HCT116 (cell line): ENCODE data around the gene MTHFD1L. TPM values are rescaled to one million over a fixed set of nuclear protein-coding genes. Genes with fewer than 3 reads are reported as not detected.

ENCODE experiments used
- ATAC-seq: fragments of 200-7000 bp; cut with Tn5 transposase; 2 replicates; pipeline ENCODE4 v1.9.1; 2020; ENCODE audit warnings: mild to moderate bottlenecking, moderate library complexity
- BruUV-seq: library from RNA; stranded (reverse); fragments of 400-500 nt; replicated peaks from 2 replicates; lab custom pipeline; 2021; lab: Mats Ljungman, UMichigan
- CTCF ChIA-PET: fragments of 300-600 bp; sonication (Branson Sonifier 250); formaldehyde crosslinking; loops from one replicate; lab custom pipeline; 2021; ENCODE audit warnings: antibody characterized with exemption; lab: Charles Lee
- POLR2A ChIA-PET: fragments of 300-600, 350-600 bp; sonication (Branson Sonifier 250); formaldehyde crosslinking; loops from one replicate; lab custom pipeline; 2021; ENCODE audit warnings: antibody characterized with exemption; lab: Charles Lee
- RAD21 ChIA-PET, 2 experiments: fragments of 300-600 bp; sonication (Branson Sonifier 250); formaldehyde crosslinking; loops; one replicate each; lab custom pipeline; 2023; ENCODE audit warnings: low total read pairs in 2 of 2; ENCODE audit not compliant: uncharacterized antibody in 2 of 2, unreplicated experiment in 2 of 2, low non-redundant PET in 1 of 2; lab: Charles Lee
- DNase-seq: peaks from one replicate; pipeline ENCODE4 v3.0.0-alpha.2; 2010; ENCODE audit warnings: low read depth, low spot score
- H2AFZ ChIP-seq: fragments of 200-600 bp; shearing (Covaris generic), sonication (generic); 2 replicates; pipeline ENCODE4 v1.6.1; 2017; ENCODE audit warnings: low read depth, mixed run types, mixed read lengths, antibody characterized with exemption, low read length; ENCODE audit not compliant: poor library complexity, severe bottlenecking
- H3K27ac ChIP-seq: 2 replicates; pipeline ENCODE4 v1.5.1; 2012; ENCODE audit warnings: low read depth, low read length
- H3K27me3 ChIP-seq: fragments of 200-600 bp; sonication (generic); 2 replicates; pipeline ENCODE4 v1.6.1; 2016; ENCODE audit warnings: mixed run types, low read length, mixed read lengths; ENCODE audit not compliant: insufficient read depth
- H3K36me3 ChIP-seq, 2 experiments: fragments of 200-500 bp in 1 of 2; fragments of 200-600 bp in 1 of 2; sonication (Bioruptor generic) in 1 of 2; sonication (generic) in 1 of 2; 2 replicates each; pipeline versions ENCODE4 v1.5.1 to v1.6.1; 2014 to 2016; ENCODE audit warnings: low read length in 2 of 2, inconsistent platforms in 1 of 2, mixed read lengths in 1 of 2, mixed run types in 1 of 2; ENCODE audit not compliant: insufficient read depth in 2 of 2, control insufficient read depth in 1 of 2
- H3K4me1 ChIP-seq, 2 experiments: fragments of 200-600 bp in 1 of 2; sonication (generic) in 1 of 2; 2 replicates each; pipeline versions ENCODE4 v1.5.1 to v1.6.1; 2012 to 2017; ENCODE audit warnings: low read length in 2 of 2, inconsistent platforms in 1 of 2, mild to moderate bottlenecking in 1 of 2, mixed read lengths in 1 of 2, mixed run types in 1 of 2, moderate library complexity in 1 of 2; ENCODE audit not compliant: insufficient read depth in 2 of 2, control insufficient read depth in 1 of 2
- H3K4me2 ChIP-seq: fragments of 200-600 bp; sonication (generic); 2 replicates; pipeline ENCODE4 v1.6.1; 2017; ENCODE audit warnings: mixed run types, low read length, mixed read lengths
- H3K4me3 ChIP-seq, 2 experiments: fragments of 200-600 bp in 1 of 2; sonication (generic) in 1 of 2; replicated peaks in 1 of 2; 2 replicates each; pipeline ENCODE4 v1.5.1; 2011 to 2016; ENCODE audit warnings: low read length in 2 of 2, control low read depth in 1 of 2, low read depth in 1 of 2, mild to moderate bottlenecking in 1 of 2, mixed read lengths in 1 of 2, mixed run types in 1 of 2
- H3K79me2 ChIP-seq: fragments of 200-600 bp; sonication (generic); 2 replicates; pipeline ENCODE4 v1.6.1; 2017; ENCODE audit warnings: mild to moderate bottlenecking, mixed run types, low read length, moderate library complexity, mixed read lengths; ENCODE audit not compliant: insufficient read depth
- H3K9ac ChIP-seq: fragments of 200-600 bp; sonication (generic); 2 replicates; pipeline ENCODE4 v1.6.1; 2016; ENCODE audit warnings: low read length, mixed read lengths
- H3K9me2 ChIP-seq: fragments of 200-600 bp; sonication (generic), shearing (Covaris generic); 2 replicates; pipeline ENCODE4 v1.6.1; 2017; ENCODE audit warnings: mixed run types, mild to moderate bottlenecking, moderate library complexity; ENCODE audit not compliant: insufficient read depth
- H3K9me3 ChIP-seq, 2 experiments: fragments of 200-500 bp in 1 of 2; fragments of 200-600 bp in 1 of 2; sonication (Bioruptor generic) in 1 of 2; sonication (generic) in 1 of 2; 2 replicates each; pipeline ENCODE4 v1.6.1; 2014 to 2017; ENCODE audit warnings: low read length in 2 of 2, mixed read lengths in 2 of 2, inconsistent platforms in 1 of 2, low read depth in 1 of 2, mild to moderate bottlenecking in 1 of 2, mixed run types in 1 of 2, moderate library complexity in 1 of 2; ENCODE audit not compliant: control insufficient read depth in 1 of 2, insufficient read depth in 1 of 2
- H4K20me1 ChIP-seq: fragments of 200-600 bp; sonication (generic), shearing (Covaris generic); 2 replicates; pipeline ENCODE4 v1.6.1; 2017; ENCODE audit warnings: mixed run types, mild to moderate bottlenecking, moderate library complexity; ENCODE audit not compliant: insufficient read depth
- CBX3 ChIP-seq: IDR thresholded peaks from 2 replicates; pipeline ENCODE4 v1.6.1; 2012; ENCODE audit warnings: low read depth
- CEBPB ChIP-seq: IDR thresholded peaks from 2 replicates; pipeline ENCODE4 v1.6.1; 2012; ENCODE audit warnings: low read depth
- EGR1 ChIP-seq: IDR thresholded peaks from 2 replicates; pipeline ENCODE4 v1.6.1; 2012; ENCODE audit warnings: low read depth
- ELF1 ChIP-seq: IDR thresholded peaks from 2 replicates; pipeline ENCODE4 v1.6.1; 2012; ENCODE audit warnings: low read depth, borderline replicate concordance
- EZH2 ChIP-seq: fragments of 200-600 bp; sonication (generic); IDR thresholded peaks from 2 replicates; pipeline ENCODE4 v1.6.1; 2017; ENCODE audit warnings: antibody characterized with exemption, mixed run types
- EZH2phosphoT487 ChIP-seq: fragments of 200-600 bp; IDR thresholded peaks from 2 replicates; pipeline ENCODE4 v1.6.1; 2018; ENCODE audit warnings: antibody characterized with exemption, borderline replicate concordance
- POLR2A ChIP-seq: IDR thresholded peaks from 2 replicates; pipeline ENCODE4 v1.7.0; 2011; ENCODE audit warnings: borderline replicate concordance; ENCODE audit not compliant: insufficient read depth, insufficient read length; ENCODE audit errors: extremely low read depth
- POLR2AphosphoS5 ChIP-seq: IDR thresholded peaks from 2 replicates; pipeline ENCODE4 v1.6.1; 2011; ENCODE audit warnings: mild to moderate bottlenecking, low read depth, low read length, moderate library complexity
- RAD21 ChIP-seq: IDR thresholded peaks from 2 replicates; pipeline ENCODE4 v1.6.1; 2012; ENCODE audit warnings: low read depth, mild to moderate bottlenecking
- SIN3A ChIP-seq: IDR thresholded peaks from 2 replicates; pipeline ENCODE4 v1.6.1; 2012; ENCODE audit warnings: low read depth
- SP1 ChIP-seq: IDR thresholded peaks from 2 replicates; pipeline ENCODE4 v1.6.1; 2012; ENCODE audit warnings: low read depth
- SRF ChIP-seq: IDR thresholded peaks from 2 replicates; pipeline ENCODE4 v1.6.1; 2012; ENCODE audit warnings: low read depth
- TCF7L2 ChIP-seq: IDR thresholded peaks from 2 replicates; pipeline ENCODE4 v1.7.0; 2011; ENCODE audit warnings: borderline replicate concordance, inconsistent platforms; ENCODE audit not compliant: insufficient read depth, insufficient read length; ENCODE audit errors: extremely low read depth
- ZFX ChIP-seq: fragments of 450-650 bp; IDR thresholded peaks from 2 replicates; pipeline ENCODE4 v1.6.1; 2017
- ZNF274 ChIP-seq: fragments of 200-500 bp; sonication (Bioruptor generic); IDR thresholded peaks from 2 replicates; pipeline ENCODE4 v1.6.1; 2014; ENCODE audit warnings: mild to moderate bottlenecking, low read depth, low read length, inconsistent platforms
- intact Hi-C: fragments of 100-400 bp; cut with micrococcal nuclease; formaldehyde crosslinking; loops from 2 replicates; pipeline ENCODE4 v1.10.0; 2022
- total RNA-seq: library from RNA; stranded (reverse); gene quantifications from one replicate; pipeline ENCODE4 v1.2.1, GENCODE V29; 2021; ENCODE audit not compliant: unreplicated experiment
- TF ChIP-seq, protein P1 (sequence below): IDR thresholded peaks from 2 replicates; pipeline ENCODE4 v1.6.1; 2012; ENCODE audit warnings: low read depth
- TF ChIP-seq, protein P2 (sequence below): IDR thresholded peaks from 2 replicates; pipeline ENCODE4 v1.6.1; 2012
- TF ChIP-seq, protein P3 (sequence below), 3 experiments: fragments of 200-600 bp in 1 of 3; sonication (generic) in 1 of 3; IDR thresholded peaks in 2 of 3; conservative IDR thresholded peaks in 1 of 3; 2 replicates each; pipeline ENCODE4 v1.5.1; 2012 to 2017; ENCODE audit warnings: low read depth in 2 of 3, low read length in 2 of 3, antibody characterized with exemption in 1 of 3, borderline replicate concordance in 1 of 3, control low read depth in 1 of 3, mild to moderate bottlenecking in 1 of 3, mixed read lengths in 1 of 3, mixed run types in 1 of 3, moderate library complexity in 1 of 3; ENCODE audit not compliant: insufficient read depth in 1 of 3
- TF ChIP-seq, protein P4 (sequence below): IDR thresholded peaks from 2 replicates; pipeline ENCODE4 v1.6.1; 2012
- TF ChIP-seq, protein P5 (sequence below): IDR thresholded peaks from 2 replicates; pipeline ENCODE4 v1.6.1; 2011; ENCODE audit warnings: mild to moderate bottlenecking, low read length, moderate library complexity; ENCODE audit not compliant: insufficient replicate concordance; ENCODE audit errors: extremely low read depth

MTHFD1L gene
- total RNA-seq, 1 experiment from 2014 or later = 127 TPM

DNA sequence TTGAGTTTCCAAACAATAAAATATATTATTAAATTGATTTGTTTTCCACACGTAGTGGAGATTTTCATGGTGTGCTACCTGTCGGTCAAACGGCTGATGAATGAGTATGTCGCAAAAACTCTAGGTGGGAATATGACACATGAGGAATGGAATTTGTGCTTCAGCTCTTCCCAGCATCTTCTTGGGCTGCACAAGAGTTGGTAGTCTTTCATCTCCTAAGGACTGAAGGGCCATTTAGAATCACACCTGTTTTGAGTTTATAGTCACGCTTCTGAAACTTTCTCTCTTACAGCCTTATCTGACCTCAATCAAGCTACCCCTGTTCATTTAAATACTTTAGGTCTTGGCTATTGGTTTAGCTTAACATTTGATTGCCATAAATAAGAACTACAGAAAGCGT is 216.6 kb downstream of the MTHFD1L start:
- H3K27ac ChIP-seq = peak overlapping the region; percentile 95
- POLR2A ChIA-PET = interaction anchor here (1.0 to 1.6 kb wide), 7 partner anchors 13 to 243 kb away, joined by 3 to 12 read pairs (median 4); no protein-coding TSS in a partner anchor
- TSS peak; percentile 84 for BruUV-seq
- H3K4me2 ChIP-seq = peak overlapping the region; percentile 60
- no peaks in the 10 kb centered on the region for H4K20me1 ChIP-seq
- H3K4me3 ChIP-seq = peak overlapping the region; percentile 23 to 30; a peak in 3 of 4 replicates
- peaks cover 13% of the 10 kb centered on the region; the same call in 1 of the 2 replicates for H3K79me2 ChIP-seq
- no peaks in the 10 kb centered on the region for H3K27me3 ChIP-seq
- peak; percentile 76 for ATAC-seq
- H2AFZ ChIP-seq = no peak overlapping the region
- H3K9me2 ChIP-seq = no peaks in the 10 kb centered on the region
- DNase-seq = peak; percentile 88
- RAD21 ChIA-PET = interaction anchor here in 1 of 2 experiments (0.7 kb wide), 1 partner anchor 22 kb away, joined by 3 read pairs; no protein-coding TSS in a partner anchor
- H3K36me3 ChIP-seq = peaks cover 0 to 17% of the 10 kb centered on the region in 2 experiments; a peak in 1 of 4 replicates
- peak overlapping the region; percentile 56 for H3K9ac ChIP-seq
- CTCF ChIA-PET = interaction anchor here (1.2 to 1.7 kb wide), 2 partner anchors 68 to 242 kb away, joined by 3 to 7 read pairs; no protein-coding TSS in a partner anchor
- H3K9me3 ChIP-seq = 0 out of 4 replicates have a peak, but pooled peaks cover 3 to 4% of the 10 kb centered on the region in 2 experiments
- peaks cover 70 to 87% of the 10 kb centered on the region in 2 experiments for H3K4me1 ChIP-seq
- intact Hi-C loops = no loop called here
- peak; percentile 70; the same call in 1 of the 2 replicates for TF ChIP-seq SIN3A
- TF ChIP-seq, protein P1, sequence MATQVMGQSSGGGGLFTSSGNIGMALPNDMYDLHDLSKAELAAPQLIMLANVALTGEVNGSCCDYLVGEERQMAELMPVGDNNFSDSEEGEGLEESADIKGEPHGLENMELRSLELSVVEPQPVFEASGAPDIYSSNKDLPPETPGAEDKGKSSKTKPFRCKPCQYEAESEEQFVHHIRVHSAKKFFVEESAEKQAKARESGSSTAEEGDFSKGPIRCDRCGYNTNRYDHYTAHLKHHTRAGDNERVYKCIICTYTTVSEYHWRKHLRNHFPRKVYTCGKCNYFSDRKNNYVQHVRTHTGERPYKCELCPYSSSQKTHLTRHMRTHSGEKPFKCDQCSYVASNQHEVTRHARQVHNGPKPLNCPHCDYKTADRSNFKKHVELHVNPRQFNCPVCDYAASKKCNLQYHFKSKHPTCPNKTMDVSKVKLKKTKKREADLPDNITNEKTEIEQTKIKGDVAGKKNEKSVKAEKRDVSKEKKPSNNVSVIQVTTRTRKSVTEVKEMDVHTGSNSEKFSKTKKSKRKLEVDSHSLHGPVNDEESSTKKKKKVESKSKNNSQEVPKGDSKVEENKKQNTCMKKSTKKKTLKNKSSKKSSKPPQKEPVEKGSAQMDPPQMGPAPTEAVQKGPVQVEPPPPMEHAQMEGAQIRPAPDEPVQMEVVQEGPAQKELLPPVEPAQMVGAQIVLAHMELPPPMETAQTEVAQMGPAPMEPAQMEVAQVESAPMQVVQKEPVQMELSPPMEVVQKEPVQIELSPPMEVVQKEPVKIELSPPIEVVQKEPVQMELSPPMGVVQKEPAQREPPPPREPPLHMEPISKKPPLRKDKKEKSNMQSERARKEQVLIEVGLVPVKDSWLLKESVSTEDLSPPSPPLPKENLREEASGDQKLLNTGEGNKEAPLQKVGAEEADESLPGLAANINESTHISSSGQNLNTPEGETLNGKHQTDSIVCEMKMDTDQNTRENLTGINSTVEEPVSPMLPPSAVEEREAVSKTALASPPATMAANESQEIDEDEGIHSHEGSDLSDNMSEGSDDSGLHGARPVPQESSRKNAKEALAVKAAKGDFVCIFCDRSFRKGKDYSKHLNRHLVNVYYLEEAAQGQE = no peak
- no peak for TF ChIP-seq ZNF274
- peak; percentile 22 for TF ChIP-seq RAD21
- peak; percentile 80 for TF ChIP-seq SP1
- TF ChIP-seq EGR1 = 0 out of 2 replicates have a peak, but pooled peaks have one; percentile 27
- 0 out of 2 replicates have a peak, but pooled peaks have one; percentile 62 for TF ChIP-seq CBX3
- peak; percentile 93 for TF ChIP-seq CEBPB
- TF ChIP-seq, protein P2, sequence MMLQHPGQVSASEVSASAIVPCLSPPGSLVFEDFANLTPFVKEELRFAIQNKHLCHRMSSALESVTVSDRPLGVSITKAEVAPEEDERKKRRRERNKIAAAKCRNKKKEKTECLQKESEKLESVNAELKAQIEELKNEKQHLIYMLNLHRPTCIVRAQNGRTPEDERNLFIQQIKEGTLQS = no peak
- no peak for TF ChIP-seq SRF
- no peak for TF ChIP-seq POLR2AphosphoS5
- TF ChIP-seq ZFX = no peak
- TF ChIP-seq POLR2A = peak; percentile 9
- TF ChIP-seq ELF1 = no peak
- TF ChIP-seq, protein P3, sequence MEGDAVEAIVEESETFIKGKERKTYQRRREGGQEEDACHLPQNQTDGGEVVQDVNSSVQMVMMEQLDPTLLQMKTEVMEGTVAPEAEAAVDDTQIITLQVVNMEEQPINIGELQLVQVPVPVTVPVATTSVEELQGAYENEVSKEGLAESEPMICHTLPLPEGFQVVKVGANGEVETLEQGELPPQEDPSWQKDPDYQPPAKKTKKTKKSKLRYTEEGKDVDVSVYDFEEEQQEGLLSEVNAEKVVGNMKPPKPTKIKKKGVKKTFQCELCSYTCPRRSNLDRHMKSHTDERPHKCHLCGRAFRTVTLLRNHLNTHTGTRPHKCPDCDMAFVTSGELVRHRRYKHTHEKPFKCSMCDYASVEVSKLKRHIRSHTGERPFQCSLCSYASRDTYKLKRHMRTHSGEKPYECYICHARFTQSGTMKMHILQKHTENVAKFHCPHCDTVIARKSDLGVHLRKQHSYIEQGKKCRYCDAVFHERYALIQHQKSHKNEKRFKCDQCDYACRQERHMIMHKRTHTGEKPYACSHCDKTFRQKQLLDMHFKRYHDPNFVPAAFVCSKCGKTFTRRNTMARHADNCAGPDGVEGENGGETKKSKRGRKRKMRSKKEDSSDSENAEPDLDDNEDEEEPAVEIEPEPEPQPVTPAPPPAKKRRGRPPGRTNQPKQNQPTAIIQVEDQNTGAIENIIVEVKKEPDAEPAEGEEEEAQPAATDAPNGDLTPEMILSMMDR (IDR thresholded peaks at IDR 0.05 in 2 of 3, conservative IDR thresholded peaks at IDR 0.05 in 1 of 3; ENCODE audit: borderline replicate concordance in 1 of 3, insufficient read depth in 1 of 3, low read depth in 2 of 3, low read length in 2 of 3) = no peak
- TF ChIP-seq, protein P4, sequence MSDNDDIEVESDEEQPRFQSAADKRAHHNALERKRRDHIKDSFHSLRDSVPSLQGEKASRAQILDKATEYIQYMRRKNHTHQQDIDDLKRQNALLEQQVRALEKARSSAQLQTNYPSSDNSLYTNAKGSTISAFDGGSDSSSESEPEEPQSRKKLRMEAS = peak; percentile 43
- TF ChIP-seq, protein P5, sequence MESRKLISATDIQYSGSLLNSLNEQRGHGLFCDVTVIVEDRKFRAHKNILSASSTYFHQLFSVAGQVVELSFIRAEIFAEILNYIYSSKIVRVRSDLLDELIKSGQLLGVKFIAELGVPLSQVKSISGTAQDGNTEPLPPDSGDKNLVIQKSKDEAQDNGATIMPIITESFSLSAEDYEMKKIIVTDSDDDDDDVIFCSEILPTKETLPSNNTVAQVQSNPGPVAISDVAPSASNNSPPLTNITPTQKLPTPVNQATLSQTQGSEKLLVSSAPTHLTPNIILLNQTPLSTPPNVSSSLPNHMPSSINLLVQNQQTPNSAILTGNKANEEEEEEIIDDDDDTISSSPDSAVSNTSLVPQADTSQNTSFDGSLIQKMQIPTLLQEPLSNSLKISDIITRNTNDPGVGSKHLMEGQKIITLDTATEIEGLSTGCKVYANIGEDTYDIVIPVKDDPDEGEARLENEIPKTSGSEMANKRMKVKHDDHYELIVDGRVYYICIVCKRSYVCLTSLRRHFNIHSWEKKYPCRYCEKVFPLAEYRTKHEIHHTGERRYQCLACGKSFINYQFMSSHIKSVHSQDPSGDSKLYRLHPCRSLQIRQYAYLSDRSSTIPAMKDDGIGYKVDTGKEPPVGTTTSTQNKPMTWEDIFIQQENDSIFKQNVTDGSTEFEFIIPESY = no peak
- no peak for TF ChIP-seq EZH2
- peak; percentile 68 for TF ChIP-seq TCF7L2
- no peak for TF ChIP-seq EZH2phosphoT487
